Upper lobe of left lung (tissue), 4 donors: ENCODE data around the gene DOCK1.

ENCODE experiments used
- POLR2A ChIP-seq, 4 donors: fragments of 450-650 bp; IDR thresholded peaks; one replicate each; pipeline ENCODE4 v1.5.1; 2016 to 2017; ENCODE audit warnings: antibody characterized with exemption in 4 of 4, mild to moderate bottlenecking in 2 of 4
- TF ChIP-seq, protein P1 (sequence below), 6 experiments: fragments of 450-650 bp in 4 of 6; fragments of 200-600 bp in 2 of 6; sonication (generic) in 2 of 6; IDR thresholded peaks; one replicate each; pipeline ENCODE4 v1.5.1; 2016 to 2019; ENCODE audit warnings: antibody characterized with exemption in 6 of 6

DNA sequence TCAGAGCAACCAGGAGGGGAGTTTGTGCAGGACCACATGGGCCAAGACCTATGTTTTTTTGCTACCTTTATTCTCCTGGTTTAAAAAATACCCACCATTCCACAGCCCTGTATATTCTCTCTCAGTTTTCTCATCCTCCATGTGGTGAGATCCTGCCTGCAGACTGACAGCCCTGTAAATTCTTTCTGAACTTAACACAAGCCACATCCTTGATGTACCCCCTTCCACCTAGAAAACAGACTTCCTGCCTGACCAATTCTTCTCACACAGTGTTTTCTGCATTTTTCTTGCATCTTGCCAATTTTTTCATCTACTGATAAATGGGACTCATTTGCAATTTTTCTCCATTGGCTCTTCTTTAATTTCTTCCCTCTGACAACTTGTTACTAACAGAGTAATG lies 212.8 kb downstream of the DOCK1 start:
- TF ChIP-seq, protein P1, sequence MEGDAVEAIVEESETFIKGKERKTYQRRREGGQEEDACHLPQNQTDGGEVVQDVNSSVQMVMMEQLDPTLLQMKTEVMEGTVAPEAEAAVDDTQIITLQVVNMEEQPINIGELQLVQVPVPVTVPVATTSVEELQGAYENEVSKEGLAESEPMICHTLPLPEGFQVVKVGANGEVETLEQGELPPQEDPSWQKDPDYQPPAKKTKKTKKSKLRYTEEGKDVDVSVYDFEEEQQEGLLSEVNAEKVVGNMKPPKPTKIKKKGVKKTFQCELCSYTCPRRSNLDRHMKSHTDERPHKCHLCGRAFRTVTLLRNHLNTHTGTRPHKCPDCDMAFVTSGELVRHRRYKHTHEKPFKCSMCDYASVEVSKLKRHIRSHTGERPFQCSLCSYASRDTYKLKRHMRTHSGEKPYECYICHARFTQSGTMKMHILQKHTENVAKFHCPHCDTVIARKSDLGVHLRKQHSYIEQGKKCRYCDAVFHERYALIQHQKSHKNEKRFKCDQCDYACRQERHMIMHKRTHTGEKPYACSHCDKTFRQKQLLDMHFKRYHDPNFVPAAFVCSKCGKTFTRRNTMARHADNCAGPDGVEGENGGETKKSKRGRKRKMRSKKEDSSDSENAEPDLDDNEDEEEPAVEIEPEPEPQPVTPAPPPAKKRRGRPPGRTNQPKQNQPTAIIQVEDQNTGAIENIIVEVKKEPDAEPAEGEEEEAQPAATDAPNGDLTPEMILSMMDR (IDR thresholded peaks at IDR 0.05) = no peak
- TF ChIP-seq POLR2A (IDR thresholded peaks at IDR 0.05) = no peak
